Smooth muscle cell (in vitro differentiated cells): ENCODE data around the gene COMMD10. TPM values are rescaled to one million over a fixed set of nuclear protein-coding genes. Genes with fewer than 3 reads are reported as not detected.

ENCODE experiments used
- DNase-seq: peaks from one replicate; lab custom pipeline; 2025; ENCODE audit not compliant: unreplicated experiment; lab: John Stamatoyannopoulos, UW
- H2AFZ ChIP-seq: fragments of 200-600 bp; sonication (generic); 2 replicates; pipeline ENCODE4 v1.6.0; 2016; ENCODE audit warnings: antibody characterized with exemption, low read depth, mild to moderate bottlenecking
- H3F3A ChIP-seq: fragments of 200-600 bp; sonication (generic); 2 replicates; pipeline ENCODE4 v1.6.0; 2017; ENCODE audit warnings: antibody characterized with exemption, low read depth
- H3K27ac ChIP-seq: fragments of 200-600 bp; sonication (generic); 2 replicates; pipeline ENCODE4 v1.5.1; 2016; ENCODE audit warnings: low read depth, mild to moderate bottlenecking
- H3K27me3 ChIP-seq: fragments of 200-600 bp; sonication (generic); 2 replicates; pipeline ENCODE4 v1.6.1; 2016; ENCODE audit warnings: low read depth, mild to moderate bottlenecking
- H3K36me3 ChIP-seq: fragments of 200-600 bp; sonication (generic); 2 replicates; pipeline ENCODE4 v1.5.1; 2016; ENCODE audit warnings: low read depth
- H3K4me1 ChIP-seq: fragments of 200-600 bp; sonication (generic); 2 replicates; pipeline ENCODE4 v1.5.1; 2016; ENCODE audit warnings: low read depth
- H3K4me2 ChIP-seq: fragments of 200-600 bp; sonication (generic); 2 replicates; pipeline ENCODE4 v1.6.0; 2016; ENCODE audit warnings: mild to moderate bottlenecking
- H3K4me3 ChIP-seq: fragments of 200-600 bp; sonication (generic); 2 replicates; pipeline ENCODE4 v1.5.1; 2016; ENCODE audit warnings: mild to moderate bottlenecking
- H3K79me2 ChIP-seq: fragments of 200-600 bp; sonication (generic); 2 replicates; pipeline ENCODE4 v1.6.0; 2016; ENCODE audit warnings: low read depth, mild to moderate bottlenecking
- H3K9ac ChIP-seq: fragments of 200-600 bp; sonication (generic); 2 replicates; pipeline ENCODE4 v1.6.0; 2016; ENCODE audit warnings: low read depth
- H3K9me3 ChIP-seq: fragments of 200-600 bp; sonication (generic); replicated peaks from 2 replicates; pipeline ENCODE4 v1.5.1; 2016; ENCODE audit warnings: low read depth
- H4K20me1 ChIP-seq: fragments of 200-600 bp; sonication (generic); 2 replicates; pipeline ENCODE4 v1.6.0; 2016; ENCODE audit warnings: low read depth
- CTCF ChIP-seq: fragments of 200-600 bp; sonication (generic); IDR thresholded peaks from 2 replicates; pipeline ENCODE4 v1.5.1; 2017; ENCODE audit warnings: borderline replicate concordance, mild to moderate bottlenecking, antibody characterized with exemption; ENCODE audit not compliant: insufficient read depth, poor library complexity, severe bottlenecking
- WGBS: methylation state at CpG from one replicate; pipeline ENCODE4 v1.1.7; 2016; ENCODE audit warnings: low lambda C conversion rate; 5-methylcytosine and 5-hydroxymethylcytosine counted together
- polyA plus RNA-seq: library from polyadenylated mRNA; unstranded; fragments of >200 nt; fragmentation: Nextera tagmentation; extraction: Ambion mirVana; gene quantifications from 2 replicates; pipeline ENCODE4 v1.2.1, GENCODE V29; 2016
- total RNA-seq: library from RNA; depleted of rRNA; stranded (reverse); fragments of >200 nt; gene quantifications from 2 replicates; pipeline ENCODE4 v1.2.3, GENCODE V29; 2014

The COMMD10 gene
- total RNA-seq (34.0 and 40.4 TPM in 2 replicates), polyA plus RNA-seq (22.4 and 28.4 TPM in 2 replicates)

GRCh38 chr5:116084871-116085715 is at the start of gene COMMD10:
Gene COMMD10 (plus strand): TSS chr5:116085025.
- no peaks in the 10 kb centered on the region for H3K9me3 ChIP-seq
- DNase-seq = peak; percentile 26
- WGBS = 1% methylated on average over 54 of the region's 65 CpGs

DNA sequence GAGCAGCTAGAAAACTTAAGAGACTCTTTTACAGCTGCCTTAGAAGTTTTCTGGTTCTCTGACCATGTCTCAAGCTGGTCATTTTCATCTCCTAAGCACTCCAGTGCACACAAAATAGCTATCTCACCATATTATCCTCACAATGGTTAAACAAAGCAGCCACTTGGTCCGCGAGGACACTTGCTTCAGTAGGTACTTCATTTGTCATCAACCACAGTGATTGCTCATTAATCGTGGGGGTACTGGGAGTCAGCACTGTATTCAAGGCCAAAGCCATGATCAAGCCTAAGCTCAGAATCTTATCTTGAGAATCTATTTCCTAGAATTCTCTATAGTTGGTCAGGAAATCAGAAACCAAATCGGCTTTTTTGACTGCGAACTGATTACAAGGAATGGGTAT is 49.7 kb upstream of the COMMD10 start:
- Histone ChIP-seq H3K27ac (no peak overlapping the region), H3K79me2 (no peaks in the 10 kb centered on the region), H3K9ac (no peak overlapping the region), H2AFZ (no peak overlapping the region), H3K4me3 (no peak overlapping the region), H3K36me3 (no peaks in the 10 kb centered on the region), H3F3A (no peaks in the 10 kb centered on the region), H4K20me1 (no peaks in the 10 kb centered on the region), H3K4me1 (no peaks in the 10 kb centered on the region), H3K9me3 (no peaks in the 10 kb centered on the region), H3K4me2 (no peak overlapping the region), H3K27me3 (no peaks in the 10 kb centered on the region)
- TF ChIP-seq CTCF = no peak
- WGBS = 94% methylated on average over 5 of the region's 5 CpGs
- DNase-seq = no peak

More at GRCh38 chr5:116084871-116085715, at the start of gene COMMD10:
- Histone ChIP-seq H2AFZ (peak within 1 kb of the TSS; percentile 86), H3K36me3 (no peaks in the 10 kb centered on the region), H3K4me3 (peak within 1 kb of the TSS; percentile 94), H4K20me1 (no peaks in the 10 kb centered on the region), H3F3A (no peaks in the 10 kb centered on the region), H3K4me1 (peaks cover 15% of the 10 kb centered on the region), H3K9ac (peak within 1 kb of the TSS; percentile 84), H3K27me3 (no peaks in the 10 kb centered on the region), H3K79me2 (peaks cover 21% of the 10 kb centered on the region), H3K4me2 (peak within 1 kb of the TSS; percentile 90), H3K27ac (peak within 1 kb of the TSS; percentile 60)
- no peak for TF ChIP-seq CTCF

GRCh38 chr5:116037236-116037822 is 47.5 kb upstream of the COMMD10 start:
- DNase-seq = no peak
- peak; percentile 19 for TF ChIP-seq CTCF
- Histone ChIP-seq H3F3A (no peaks in the 10 kb centered on the region), H4K20me1 (no peaks in the 10 kb centered on the region), H3K4me2 (no peak overlapping the region), H3K9me3 (no peaks in the 10 kb centered on the region), H3K27ac (no peak overlapping the region), H3K4me3 (no peak overlapping the region), H3K9ac (no peak overlapping the region), H3K27me3 (no peaks in the 10 kb centered on the region), H3K79me2 (no peaks in the 10 kb centered on the region), H2AFZ (no peak overlapping the region), H3K4me1 (no peaks in the 10 kb centered on the region), H3K36me3 (no peaks in the 10 kb centered on the region)
- WGBS = 88% methylated on average over 3 of the region's 3 CpGs

DNA sequence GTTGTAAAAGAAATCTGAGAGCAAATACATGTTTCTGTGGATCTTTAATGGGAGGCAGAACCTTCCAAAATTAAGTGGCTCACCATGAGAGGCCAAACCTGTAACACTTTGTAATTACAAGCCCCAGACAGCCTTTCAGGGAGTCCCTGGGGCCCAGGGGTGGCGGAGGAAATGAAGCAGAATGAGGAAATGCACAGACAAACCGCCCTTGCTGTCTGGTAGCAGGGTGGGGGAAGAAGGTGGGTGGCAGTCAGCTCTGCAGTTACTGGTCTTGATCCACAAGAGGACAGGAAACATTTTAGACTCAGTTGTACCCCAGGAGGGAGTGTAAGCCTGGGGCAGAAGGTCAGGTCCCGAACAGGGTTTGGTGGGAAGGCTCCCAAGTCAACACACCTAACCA is 46.0 kb upstream of the COMMD10 start:
- H3F3A ChIP-seq = no peaks in the 10 kb centered on the region
- H3K4me3 ChIP-seq = no peak overlapping the region
- H3K79me2 ChIP-seq = no peaks in the 10 kb centered on the region
- H4K20me1 ChIP-seq = no peaks in the 10 kb centered on the region
- H3K9ac ChIP-seq = no peak overlapping the region
- WGBS = 84% methylated on average over 3 of the region's 3 CpGs
- no peak overlapping the region for H3K4me2 ChIP-seq
- no peaks in the 10 kb centered on the region for H3K36me3 ChIP-seq
- TF ChIP-seq CTCF = no peak
- H3K4me1 ChIP-seq = no peaks in the 10 kb centered on the region
- no peaks in the 10 kb centered on the region for H3K27me3 ChIP-seq
- no peak for DNase-seq
- no peak overlapping the region for H2AFZ ChIP-seq
- no peaks in the 10 kb centered on the region for H3K9me3 ChIP-seq
- H3K27ac ChIP-seq = no peak overlapping the region
